ENCODE data around the gene CCDC91. TPM values are rescaled to one million over a fixed set of nuclear protein-coding genes. Genes with fewer than 3 reads are reported as not detected.

The CCDC91 gene
- total and polyA plus RNA-seq, 2 donors (not counting 1 experiment from before 2014, with no cell fraction given) = 23.9 to 47.6 TPM

GRCh38 chr12:28527631-28528249 is 337.5 kb downstream of the CCDC91 start:
- no peaks in the 10 kb centered on the region for H3K4me1 ChIP-seq (ENCODE audit: control insufficient read depth, extremely low read depth, insufficient read depth, low read length)
- no peaks in the 10 kb centered on the region for H3K36me3 ChIP-seq (ENCODE audit: control insufficient read depth, insufficient read depth, low read length)
- no peaks in the 10 kb centered on the region for H4K20me1 ChIP-seq (ENCODE audit: control insufficient read depth, extremely low read depth, insufficient read depth, low read length)
- H3K27me3 ChIP-seq (ENCODE audit: control insufficient read depth, insufficient read depth, low read length) = no peaks in the 10 kb centered on the region
- H3K9me3 ChIP-seq (ENCODE audit: control insufficient read depth, insufficient read depth, low read depth, low read length) = no peaks in the 10 kb centered on the region
- no peak for DNase-seq (ENCODE audit: low read depth in 2 of 2)
- H3K9ac ChIP-seq (ENCODE audit: insufficient read depth, low read length) = no peak overlapping the region
- H3K4me3 ChIP-seq (replicated peaks in 1 of 4; ENCODE audit: control extremely low read depth in 1 of 4, insufficient read depth in 1 of 4, low read depth in 3 of 4, low read length in 4 of 4) = no peak overlapping the region
- H2AFZ ChIP-seq (ENCODE audit: low read length) = no peak overlapping the region
- no peak overlapping the region for H3K4me2 ChIP-seq (ENCODE audit: extremely low read depth, insufficient read depth, low read length)
- TF ChIP-seq EZH2 (IDR thresholded peaks at IDR 0.05; ENCODE audit: low read length, missing control alignments) = no peak
- TF ChIP-seq, protein P1, sequence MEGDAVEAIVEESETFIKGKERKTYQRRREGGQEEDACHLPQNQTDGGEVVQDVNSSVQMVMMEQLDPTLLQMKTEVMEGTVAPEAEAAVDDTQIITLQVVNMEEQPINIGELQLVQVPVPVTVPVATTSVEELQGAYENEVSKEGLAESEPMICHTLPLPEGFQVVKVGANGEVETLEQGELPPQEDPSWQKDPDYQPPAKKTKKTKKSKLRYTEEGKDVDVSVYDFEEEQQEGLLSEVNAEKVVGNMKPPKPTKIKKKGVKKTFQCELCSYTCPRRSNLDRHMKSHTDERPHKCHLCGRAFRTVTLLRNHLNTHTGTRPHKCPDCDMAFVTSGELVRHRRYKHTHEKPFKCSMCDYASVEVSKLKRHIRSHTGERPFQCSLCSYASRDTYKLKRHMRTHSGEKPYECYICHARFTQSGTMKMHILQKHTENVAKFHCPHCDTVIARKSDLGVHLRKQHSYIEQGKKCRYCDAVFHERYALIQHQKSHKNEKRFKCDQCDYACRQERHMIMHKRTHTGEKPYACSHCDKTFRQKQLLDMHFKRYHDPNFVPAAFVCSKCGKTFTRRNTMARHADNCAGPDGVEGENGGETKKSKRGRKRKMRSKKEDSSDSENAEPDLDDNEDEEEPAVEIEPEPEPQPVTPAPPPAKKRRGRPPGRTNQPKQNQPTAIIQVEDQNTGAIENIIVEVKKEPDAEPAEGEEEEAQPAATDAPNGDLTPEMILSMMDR (conservative IDR thresholded peaks at IDR 0.05 in 1 of 2, IDR thresholded peaks at IDR 0.05 in 1 of 2; ENCODE audit: low read depth in 1 of 2, low read length in 2 of 2) = no peak
- no peak overlapping the region for H3K27ac ChIP-seq (ENCODE audit: insufficient read depth, low read length)
- H3K79me2 ChIP-seq (ENCODE audit: control insufficient read depth, insufficient read depth, low read length) = no peaks in the 10 kb centered on the region

DNA sequence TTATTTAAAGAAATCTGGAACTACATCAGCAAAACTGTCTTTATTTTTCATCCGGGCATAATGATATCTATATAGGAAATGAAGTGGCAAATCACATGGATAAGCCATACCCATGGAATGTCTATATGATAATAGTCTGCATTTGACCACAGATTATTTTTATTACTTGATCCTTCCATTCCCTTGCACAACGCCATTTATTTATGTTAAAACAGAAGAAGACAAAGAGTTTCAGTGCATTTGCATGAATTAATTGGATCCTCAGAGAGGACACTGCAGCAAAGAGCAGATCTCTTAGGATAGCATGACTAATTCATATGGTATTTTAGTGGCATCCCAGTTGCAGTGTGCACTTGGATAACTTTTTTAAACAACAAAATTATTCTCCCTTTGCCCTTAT is 345.0 kb downstream of the CCDC91 start:
- DNase-seq (ENCODE audit: low read depth in 2 of 2) = peak; percentile 72 to 76
- Histone ChIP-seq H4K20me1 (ENCODE audit: control insufficient read depth, extremely low read depth, insufficient read depth, low read length) (no peaks in the 10 kb centered on the region), H3K9me3 (ENCODE audit: control insufficient read depth, insufficient read depth, low read depth, low read length) (no peaks in the 10 kb centered on the region), H3K4me2 (ENCODE audit: extremely low read depth, insufficient read depth, low read length) (peak overlapping the region; percentile 30), H3K79me2 (ENCODE audit: control insufficient read depth, insufficient read depth, low read length) (no peaks in the 10 kb centered on the region), H3K27ac (ENCODE audit: insufficient read depth, low read length) (no peak overlapping the region), H3K4me1 (ENCODE audit: control insufficient read depth, extremely low read depth, insufficient read depth, low read length) (no peaks in the 10 kb centered on the region), H3K27me3 (ENCODE audit: control insufficient read depth, insufficient read depth, low read length) (no peaks in the 10 kb centered on the region), H3K9ac (ENCODE audit: insufficient read depth, low read length) (no peak overlapping the region), H3K4me3 (replicated peaks in 1 of 4; ENCODE audit: control extremely low read depth in 1 of 4, insufficient read depth in 1 of 4, low read depth in 3 of 4, low read length in 4 of 4) (no peak overlapping the region), H3K36me3 (ENCODE audit: control insufficient read depth, insufficient read depth, low read length) (no peaks in the 10 kb centered on the region), H2AFZ (ENCODE audit: low read length) (no peak overlapping the region)
- TF ChIP-seq, protein P1 (conservative IDR thresholded peaks at IDR 0.05 in 1 of 2, IDR thresholded peaks at IDR 0.05 in 1 of 2; ENCODE audit: low read depth in 1 of 2, low read length in 2 of 2) = no peak
- no peak for TF ChIP-seq EZH2 (IDR thresholded peaks at IDR 0.05; ENCODE audit: low read length, missing control alignments)

DNA sequence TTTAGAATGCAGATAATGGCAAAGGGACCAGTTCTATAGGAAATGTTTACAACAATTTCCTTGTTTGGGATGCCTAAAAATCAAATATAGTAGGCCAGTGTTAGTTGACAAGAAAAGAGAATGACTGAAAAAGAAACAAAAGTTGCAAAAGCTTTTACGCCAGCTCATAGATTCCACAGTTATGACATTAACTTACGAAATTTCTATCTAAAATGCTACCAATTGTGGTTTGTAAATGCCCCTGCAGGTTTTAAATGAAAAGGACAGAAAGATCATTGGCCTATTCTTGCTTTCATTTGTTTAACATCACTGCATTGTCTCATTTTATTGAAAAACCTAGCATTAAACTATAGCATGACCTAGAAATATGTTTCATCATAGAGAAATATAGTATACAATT is 345.8 kb downstream of the CCDC91 start:
- H3K4me2 ChIP-seq (ENCODE audit: extremely low read depth, insufficient read depth, low read length) = peak overlapping the region; percentile 38
- H3K27ac ChIP-seq (ENCODE audit: insufficient read depth, low read length) = no peak overlapping the region
- H3K4me3 ChIP-seq (replicated peaks in 1 of 4; ENCODE audit: control extremely low read depth in 1 of 4, insufficient read depth in 1 of 4, low read depth in 3 of 4, low read length in 4 of 4) = no peak overlapping the region
- no peaks in the 10 kb centered on the region for H3K36me3 ChIP-seq (ENCODE audit: control insufficient read depth, insufficient read depth, low read length)
- no peaks in the 10 kb centered on the region for H3K9me3 ChIP-seq (ENCODE audit: control insufficient read depth, insufficient read depth, low read depth, low read length)
- no peaks in the 10 kb centered on the region for H4K20me1 ChIP-seq (ENCODE audit: control insufficient read depth, extremely low read depth, insufficient read depth, low read length)
- H3K79me2 ChIP-seq (ENCODE audit: control insufficient read depth, insufficient read depth, low read length) = no peaks in the 10 kb centered on the region
- peak; percentile 79 to 87 for DNase-seq (ENCODE audit: low read depth in 2 of 2)
- H3K27me3 ChIP-seq (ENCODE audit: control insufficient read depth, insufficient read depth, low read length) = no peaks in the 10 kb centered on the region
- no peaks in the 10 kb centered on the region for H3K4me1 ChIP-seq (ENCODE audit: control insufficient read depth, extremely low read depth, insufficient read depth, low read length)
- H3K9ac ChIP-seq (ENCODE audit: insufficient read depth, low read length) = no peak overlapping the region
- H2AFZ ChIP-seq (ENCODE audit: low read length) = no peak overlapping the region
- TF ChIP-seq, protein P1 (conservative IDR thresholded peaks at IDR 0.05 in 1 of 2, IDR thresholded peaks at IDR 0.05 in 1 of 2; ENCODE audit: low read depth in 1 of 2, low read length in 2 of 2) = peak in 1 of 2 donors; percentile 16
- TF ChIP-seq EZH2 (IDR thresholded peaks at IDR 0.05; ENCODE audit: low read length, missing control alignments) = no peak

All from fibroblast of lung (primary cell).